GM21723 (cell line): ENCODE results near the gene DLL4.
"Not testable (repeated sequence)": the region's sequence is repeated elsewhere in the genome, so short reads cannot be mapped to it uniquely, and the experiment has no call there.

Experiments used
- ATAC-seq: cut with Tn5 transposase; IDR thresholded peaks from one replicate; pipeline ENCODE4 v1.9.1; 2021; ENCODE audit warnings: mild to moderate bottlenecking, moderate library complexity; ENCODE audit not compliant: unreplicated experiment

The DLL4 gene

GRCh38 chr15:40957041-40957555 is 28.0 kb downstream of the DLL4 start:
- no peak for ATAC-seq

GRCh38 chr15:40957581-40958051 is 28.5 kb downstream of the DLL4 start:
- no peak for ATAC-seq

- ATAC-seq, result no peak
These were observed 29.0 kb downstream of the DLL4 start for GRCh38 chr15:40958146-40958545.

- ATAC-seq, result no peak
These were observed 29.6 kb downstream of the DLL4 start for GRCh38 chr15:40958723-40959122.

- no peak for ATAC-seq
These were observed 30.4 kb downstream of the DLL4 start for GRCh38 chr15:40959331-40960141.

- ATAC-seq, result no peak
These were observed 31.2 kb downstream of the DLL4 start for GRCh38 chr15:40960151-40960885.

GRCh38 chr15:40960925-40961324 is 31.8 kb downstream of the DLL4 start:
- ATAC-seq, result no peak

- not testable (repeated sequence) for ATAC-seq
These were observed 32.6 kb downstream of the DLL4 start for GRCh38 chr15:40961740-40962139.

GRCh38 chr15:40962317-40962716 is 33.2 kb downstream of the DLL4 start:
- not testable (repeated sequence) for ATAC-seq

- no peak for ATAC-seq
These were observed 34.1 kb downstream of the DLL4 start for GRCh38 chr15:40963201-40963600.

- ATAC-seq, result no peak
These were observed 34.9 kb downstream of the DLL4 start for GRCh38 chr15:40964006-40964405.

- ATAC-seq, result no peak
These were observed 35.5 kb downstream of the DLL4 start for GRCh38 chr15:40964634-40965033.

GRCh38 chr15:40968290-40969085 is 39.3 kb downstream of the DLL4 start:
- ATAC-seq, result no peak

- ATAC-seq, result no peak
These were observed 40.2 kb downstream of the DLL4 start for GRCh38 chr15:40969363-40969762.

- ATAC-seq, result no peak
These were observed 45.7 kb downstream of the DLL4 start for GRCh38 chr15:40974879-40975278.

GRCh38 chr15:40976819-40977218 is 47.7 kb downstream of the DLL4 start:
- no peak for ATAC-seq

GRCh38 chr15:40978141-40978540 is 49.0 kb downstream of the DLL4 start:
- ATAC-seq, result no peak

- ATAC-seq, result no peak
These were observed 49.4 kb downstream of the DLL4 start for GRCh38 chr15:40978562-40978961.

GRCh38 chr15:40981186-40981585 is 52.0 kb downstream of the DLL4 start:
- ATAC-seq, result no peak

GRCh38 chr15:40982855-40983254 is 53.7 kb downstream of the DLL4 start:
- no peak for ATAC-seq

- no peak for ATAC-seq
These were observed 55.3 kb downstream of the DLL4 start for GRCh38 chr15:40984406-40984805.
